Spleen (tissue), 7 donors: ENCODE data around the gene HMBS.

ENCODE experiments used
- CTCF ChIP-seq, 11 experiments: fragments of 200-600 bp in 7 of 11; fragments of 450-650 bp in 4 of 11; sonication (generic) in 4 of 11; IDR thresholded peaks in 8 of 11; conservative IDR thresholded peaks in 3 of 11; 1 replicate in 7 of 11; 2 replicates in 4 of 11; pipeline versions ENCODE4 v1.4.0 to v1.8.0; 2016 to 2021; ENCODE audit warnings: antibody characterized with exemption in 11 of 11, inconsistent platforms in 4 of 11, mild to moderate bottlenecking in 1 of 11
- POLR2A ChIP-seq, 3 donors: fragments of 450-650 bp; IDR thresholded peaks; one replicate each; pipeline ENCODE4 v1.5.1; 2017; ENCODE audit warnings: antibody characterized with exemption in 3 of 3, mild to moderate bottlenecking in 1 of 3
- donor health status: DM: no; HTN: no; CAD: no; lungs with moderate emphysema.
- donor health status: DM: no; HTN: no; CAD: no.
- donor health status: DM: no; HTN: no; CAD: no.

- TF ChIP-seq CTCF (IDR thresholded peaks at IDR 0.05 in 8 of 11, conservative IDR thresholded peaks at IDR 0.05 in 3 of 11) (no peak), POLR2A (IDR thresholded peaks at IDR 0.05) (no peak)
Observed at GRCh38 chr11:119118227-119118626, 33.5 kb downstream of the HMBS start.
